Measurements from ENCODE around the gene MYOT. TPM values are rescaled to one million over a fixed set of nuclear protein-coding genes. Genes with fewer than 3 reads are reported as not detected.
A peak's percentile ranks its signal among the peaks of the same experiment; 100 is the strongest.

MYOT gene
- total and polyA plus RNA-seq, 2 donors (not counting 1 experiment from before 2014, with no cell fraction given), result not detected

GRCh38 chr5:137935694-137936093 is 68.0 kb downstream of the MYOT start:
- Histone ChIP-seq H3K79me2 (ENCODE audit: control insufficient read depth, insufficient read depth, low read length) (no peaks in the 10 kb centered on the region), H3K9ac (ENCODE audit: low read length) (no peak overlapping the region), H3K36me3 (replicated peaks in 1 of 2; ENCODE audit: control extremely low read depth in 1 of 2, control insufficient read depth in 1 of 2, extremely low read depth in 1 of 2, insufficient read depth in 2 of 2, low read length in 1 of 2) (peaks cover 6 to 32% of the 10 kb centered on the region in 2 experiments), H4K20me1 (ENCODE audit: control insufficient read depth, insufficient read depth, low read length, poor library complexity, severe bottlenecking) (no peaks in the 10 kb centered on the region), H3K27ac (ENCODE audit: low read length in 2 of 2) (peak overlapping the region in 1 of 2 donors; percentile 49), H2AFZ (ENCODE audit: insufficient read depth, low read depth, low read length, poor library complexity, severe bottlenecking) (no peak overlapping the region), H3K9me3 (ENCODE audit: control extremely low read depth in 1 of 3, control insufficient read depth in 2 of 3, insufficient read depth in 1 of 3, low read length in 2 of 3) (no peaks in the 10 kb centered on the region), H3K4me1 (ENCODE audit: control insufficient read depth in 2 of 2, insufficient read depth in 2 of 2, low read length in 2 of 2) (peaks cover 0 to 5% of the 10 kb centered on the region in 2 donors), H3K4me3 (ENCODE audit: control extremely low read depth in 1 of 5, extremely low read depth in 1 of 5, insufficient read depth in 1 of 5, low read depth in 2 of 5, low read length in 4 of 5) (no peak overlapping the region), H3K27me3 (replicated peaks in 1 of 4; ENCODE audit: control extremely low read depth in 1 of 4, control insufficient read depth in 3 of 4, insufficient read depth in 4 of 4, low read length in 3 of 4) (no peaks in the 10 kb centered on the region), H3K4me2 (replicated peaks; ENCODE audit: low read depth, low read length, poor library complexity, severe bottlenecking) (no peak overlapping the region)
- H3K27me3 Mint-ChIP-seq, result no peaks in the 10 kb centered on the region
- peak overlapping the region; percentile 63 for H3K27ac Mint-ChIP-seq
- peaks cover 16% of the 10 kb centered on the region for H3K4me1 Mint-ChIP-seq
- no peaks in the 10 kb centered on the region for H3K9me3 Mint-ChIP-seq (ENCODE audit: insufficient read depth)
- no peak for ATAC-seq (ENCODE audit: low read depth)
- TF ChIP-seq CTCF (IDR thresholded peaks at IDR 0.05), result no peak
- TF ChIP-seq EZH2 (IDR thresholded peaks at IDR 0.05; ENCODE audit: borderline replicate concordance, insufficient read depth, low read depth, low read length, poor library complexity, severe bottlenecking), result no peak
- intact Hi-C loops (cut with micrococcal nuclease), result loop anchor here (5.0 to 10.0 kb wide), 2 partner anchors 48 to 161 kb away; partner anchors contain the start of gene PKD2L2
- CTCF ChIA-PET, result interaction anchor here (0.7 to 1.8 kb wide), 5 partner anchors 53 to 184 kb away, joined by 3 to 13 read pairs (median 5); no protein-coding TSS in a partner anchor
- H3K4me3 Mint-ChIP-seq, result no peak overlapping the region
- no peak for DNase-seq
- POLR2A ChIA-PET, result interaction anchor here (0.9 kb wide), 1 partner anchor 184 kb away, joined by 3 read pairs; no protein-coding TSS in a partner anchor
- WGBS (ENCODE audit: insufficient coverage), result no CpG with 5 or more reads among the region's 3 CpGs

Other genes with a start within 250 kb of the MYOT start
- 4.5 and 10.4 TPM in 2 replicates for gene KLHL3, start 131.8 kb upstream of the MYOT start, total RNA-seq
- gene KLHL3, start 131.8 kb upstream of the MYOT start, polyA plus RNA-seq, result 3.3 and 5.0 TPM in 2 replicates
- gene HNRNPA0, start 113.5 kb upstream of the MYOT start, total RNA-seq, result 29.6 and 31.5 TPM in 2 replicates
- gene HNRNPA0, start 113.5 kb upstream of the MYOT start, polyA plus RNA-seq, result 34.2 and 36.5 TPM in 2 replicates
- gene PKD2L2, start 21.6 kb downstream of the MYOT start, total RNA-seq, result 0.37 and 0.63 TPM in 2 replicates
- gene PKD2L2, start 21.6 kb downstream of the MYOT start, polyA plus RNA-seq, result 0.09 and 0.12 TPM in 2 replicates
- 118 and 127 TPM in 2 replicates for gene FAM13B, start 165.2 kb downstream of the MYOT start, total RNA-seq
- 17.3 and 24.9 TPM in 2 replicates for gene FAM13B, start 165.2 kb downstream of the MYOT start, polyA plus RNA-seq
- not detected in 2 replicates for gene WNT8A, start 216.2 kb downstream of the MYOT start, total RNA-seq
- not detected in 2 replicates for gene WNT8A, start 216.2 kb downstream of the MYOT start, polyA plus RNA-seq

All from B cell (primary cell).